Ammon's horn (tissue), 1 donor: ENCODE results near the gene COLEC12.

Experiments used
- DNase-seq: peaks from one replicate; pipeline ENCODE4 v3.0.0-alpha.2; 2016; ENCODE audit warnings: low spot score

Gene COLEC12

GRCh38 chr18:505483-506122 is 5.1 kb upstream of the COLEC12 start:
- no peak for DNase-seq

GRCh38 chr18:501406-501714 is 859 bp upstream of the COLEC12 start:
- DNase-seq: no peak

- no peak for DNase-seq
These were observed 497 bp downstream of the COLEC12 start for GRCh38 chr18:499776-500631.

- DNase-seq: no peak
These were observed 1.3 kb downstream of the COLEC12 start for GRCh38 chr18:498931-499775.

- DNase-seq: no peak
These were observed 2.8 kb downstream of the COLEC12 start for GRCh38 chr18:497688-498087.

DNA sequence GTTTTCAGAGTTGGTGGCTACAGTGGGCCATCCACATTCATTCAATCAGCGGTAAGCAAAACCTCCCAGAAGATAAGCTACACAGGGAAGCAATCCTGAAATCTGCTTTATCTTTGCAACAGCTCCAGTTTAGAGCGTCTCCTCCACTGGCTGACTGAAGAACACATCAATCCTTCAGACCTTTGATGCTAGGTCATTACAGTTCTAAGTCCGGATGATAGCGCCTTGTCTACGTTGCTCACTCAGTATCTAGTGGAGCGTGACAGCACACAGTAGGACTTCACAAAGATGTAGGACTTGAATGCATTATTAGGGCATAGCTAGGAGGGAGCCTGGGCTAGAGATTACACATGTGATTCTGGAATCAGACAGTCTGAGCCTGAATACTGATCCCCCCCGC is 5.0 kb downstream of the COLEC12 start:
- DNase-seq: no peak

GRCh38 chr18:495017-495416 is 5.5 kb downstream of the COLEC12 start:
- no peak for DNase-seq

- no peak for DNase-seq
These were observed 6.2 kb downstream of the COLEC12 start for GRCh38 chr18:493986-494983.

DNA sequence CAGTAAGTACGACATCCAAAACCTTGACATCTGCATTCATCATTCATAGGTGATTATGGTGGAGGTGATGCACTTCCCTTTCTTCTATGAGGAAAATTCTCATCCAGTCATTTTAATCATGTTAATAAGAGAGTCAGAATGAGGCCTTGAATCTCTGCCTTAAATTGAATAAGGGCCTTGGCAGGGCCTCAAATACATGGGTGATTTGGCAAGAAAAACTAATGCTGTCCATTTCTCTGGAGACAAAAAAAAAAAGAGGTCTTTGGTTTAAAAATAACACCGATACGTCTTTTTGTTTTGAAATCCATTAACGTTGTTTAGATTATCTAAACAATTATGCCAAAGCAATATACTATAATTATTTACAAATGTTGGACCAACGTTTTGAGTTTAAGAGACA is 8.1 kb downstream of the COLEC12 start:
- DNase-seq: no peak

DNA sequence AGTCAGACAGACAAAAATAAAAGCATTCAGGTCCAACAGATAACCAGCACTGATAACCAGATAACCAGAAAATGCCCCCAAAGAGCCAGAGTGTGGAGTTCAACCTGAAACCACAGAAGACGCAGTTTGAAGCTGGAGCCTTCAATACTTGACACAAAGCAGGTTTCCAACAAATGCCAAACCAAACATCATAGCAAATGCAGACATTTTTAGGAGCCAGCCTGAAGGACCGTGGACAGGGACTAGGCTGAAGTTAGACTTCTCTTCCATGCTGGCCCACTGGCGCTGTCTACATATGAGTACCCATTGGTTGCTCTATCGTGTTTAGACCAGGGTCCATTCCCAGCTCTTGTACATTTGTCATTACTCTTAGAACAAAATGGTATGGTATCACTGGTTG is 9.9 kb downstream of the COLEC12 start:
- no peak for DNase-seq

GRCh38 chr18:490024-490366 is 10.5 kb downstream of the COLEC12 start:
- DNase-seq: no peak

DNA sequence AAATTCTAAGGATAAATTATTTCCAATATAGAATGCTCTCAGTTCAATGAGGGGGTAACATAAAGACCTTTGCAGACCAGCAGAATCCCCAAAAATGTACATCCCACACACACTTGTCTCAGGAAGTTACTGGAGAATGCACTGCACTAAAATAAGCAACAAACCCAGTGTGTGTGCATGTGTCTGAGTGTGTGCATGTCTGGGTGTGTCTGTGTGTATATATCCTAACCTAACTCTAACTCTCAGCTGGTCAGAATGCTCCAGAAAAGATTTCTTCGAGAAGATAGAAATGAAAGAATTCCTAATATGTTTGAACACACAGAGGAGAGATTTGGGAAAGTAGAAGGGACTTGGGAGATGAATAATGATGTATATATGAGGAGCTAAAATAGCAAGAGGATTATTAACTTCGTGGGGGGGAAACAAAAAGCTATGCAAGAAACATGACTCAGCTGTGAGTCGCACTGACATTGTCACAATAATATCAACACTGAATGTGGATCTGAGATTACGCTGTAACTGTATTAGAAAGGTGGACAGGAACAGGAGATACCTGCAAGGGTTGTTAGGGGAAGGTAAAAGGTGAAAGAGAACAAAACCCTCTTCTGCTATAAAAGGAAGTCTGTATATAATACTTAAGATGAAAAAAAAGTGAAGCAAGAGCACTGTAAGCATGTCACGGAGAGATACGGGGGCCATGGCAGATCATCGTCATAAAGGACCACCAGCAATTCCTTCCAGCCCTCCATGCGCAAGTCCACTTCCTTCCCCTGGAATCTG is 11.1 kb downstream of the COLEC12 start:
- DNase-seq: no peak

- DNase-seq: no peak
These were observed 13.4 kb downstream of the COLEC12 start for GRCh38 chr18:486929-487740.

GRCh38 chr18:484749-485464 is 15.6 kb downstream of the COLEC12 start:
- no peak for DNase-seq

GRCh38 chr18:478681-479080 is 21.8 kb downstream of the COLEC12 start:
- no peak for DNase-seq

DNA sequence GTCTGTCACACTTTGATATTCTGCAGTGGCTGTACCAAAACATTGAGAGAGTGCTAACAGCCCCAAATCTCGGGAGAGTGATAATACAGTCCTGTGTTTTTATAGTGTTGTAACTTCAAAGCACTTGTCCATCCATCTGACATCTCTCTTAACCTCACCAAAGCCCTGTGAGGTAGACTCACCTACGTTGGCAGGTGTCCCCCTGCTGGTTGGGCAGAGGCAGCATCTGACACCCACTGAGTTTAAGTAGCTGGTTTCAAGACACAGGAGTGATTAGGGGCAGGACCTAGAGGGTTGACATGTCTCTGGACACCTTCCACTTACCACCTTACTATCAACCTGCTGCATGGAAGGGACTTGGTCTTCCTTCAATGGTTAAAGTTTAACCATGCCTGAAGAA is 22.9 kb downstream of the COLEC12 start:
- no peak for DNase-seq

GRCh38 chr18:476251-476664 is 24.2 kb downstream of the COLEC12 start:
- DNase-seq: no peak

- DNase-seq: no peak
These were observed 25.1 kb downstream of the COLEC12 start for GRCh38 chr18:475202-476031.
